Activated CD4-positive, alpha-beta T cell treated with anti-CD3 and anti-CD28 coated beads, Interleukin-2, amount 10 ng/mL, durations not matched to agents 24 days and 14 days (primary cell): ENCODE results near the gene CPED1. TPM values are rescaled to one million over a fixed set of nuclear protein-coding genes. Genes with fewer than 3 reads are reported as not detected.
"Not testable (repeated sequence)": the region's sequence is repeated elsewhere in the genome, so short reads cannot be mapped to it uniquely, and the experiment has no call there.

ENCODE experiments used
- DNase-seq: peaks from one replicate; pipeline ENCODE4 v3.0.0; 2022
- H3K27ac Mint-ChIP-seq: one replicate; pipeline ENCODE4 v1.8.0; 2022; ENCODE audit warnings: mild to moderate bottlenecking, mixed read lengths
- H3K27me3 Mint-ChIP-seq: one replicate; pipeline ENCODE4 v1.8.0; 2022; ENCODE audit warnings: mixed read lengths
- H3K36me3 Mint-ChIP-seq: one replicate; pipeline ENCODE4 v1.8.0; 2022; ENCODE audit warnings: low read depth, mild to moderate bottlenecking, mixed read lengths
- H3K4me1 Mint-ChIP-seq: one replicate; pipeline ENCODE4 v1.8.0; 2021; ENCODE audit warnings: mixed read lengths
- H3K4me3 Mint-ChIP-seq: one replicate; pipeline ENCODE4 v1.8.0; 2022; ENCODE audit warnings: mild to moderate bottlenecking, moderate library complexity, mixed read lengths
- H3K9me3 Mint-ChIP-seq: one replicate; pipeline ENCODE4 v1.8.0; 2021; ENCODE audit warnings: mixed read lengths
- intact Hi-C: fragments of 100-400 bp; cut with micrococcal nuclease; formaldehyde crosslinking; loops from one replicate; pipeline ENCODE4 v1.15.1; 2023
- total RNA-seq: library from RNA; stranded (reverse); gene quantifications from 2 replicates; pipeline ENCODE4 v1.2.3, GENCODE V29; 2022

CPED1 gene
- total RNA-seq, 1 donor from 2014 or later = not detected

- no peak for DNase-seq
- H3K36me3 Mint-ChIP-seq = no peaks in the 10 kb centered on the region
- H3K27me3 Mint-ChIP-seq = peaks cover 11% of the 10 kb centered on the region
- no peaks in the 10 kb centered on the region for H3K9me3 Mint-ChIP-seq
- H3K27ac Mint-ChIP-seq = no peak overlapping the region
- H3K4me3 Mint-ChIP-seq = no peak overlapping the region
- H3K4me1 Mint-ChIP-seq = no peaks in the 10 kb centered on the region
- intact Hi-C loops = no loop called here
These were observed 64.7 kb downstream of the CPED1 start for GRCh38 chr7:121053219-121053618.

- H3K9me3 Mint-ChIP-seq = no peaks in the 10 kb centered on the region
- intact Hi-C loops = no loop called here
- no peaks in the 10 kb centered on the region for H3K36me3 Mint-ChIP-seq
- H3K27ac Mint-ChIP-seq = no peak overlapping the region
- H3K27me3 Mint-ChIP-seq = peaks cover 11% of the 10 kb centered on the region
- no peak for DNase-seq
- H3K4me3 Mint-ChIP-seq = no peak overlapping the region
- H3K4me1 Mint-ChIP-seq = no peaks in the 10 kb centered on the region
These were observed 66.4 kb downstream of the CPED1 start for GRCh38 chr7:121054925-121055324.

GRCh38 chr7:121057878-121058277, 69.4 kb downstream of the CPED1 start:
- Mint-ChIP-seq H3K27me3 (peaks cover 13% of the 10 kb centered on the region), H3K36me3 (no peaks in the 10 kb centered on the region), H3K9me3 (no peaks in the 10 kb centered on the region), H3K27ac (no peak overlapping the region), H3K4me1 (no peaks in the 10 kb centered on the region), H3K4me3 (no peak overlapping the region)
- DNase-seq = no peak
- intact Hi-C loops = no loop called here

- no peak overlapping the region for H3K4me3 Mint-ChIP-seq
- H3K27ac Mint-ChIP-seq = no peak overlapping the region
- intact Hi-C loops = no loop called here
- H3K4me1 Mint-ChIP-seq = no peaks in the 10 kb centered on the region
- no peak for DNase-seq
- H3K9me3 Mint-ChIP-seq = no peaks in the 10 kb centered on the region
- no peaks in the 10 kb centered on the region for H3K36me3 Mint-ChIP-seq
- peaks cover 13% of the 10 kb centered on the region for H3K27me3 Mint-ChIP-seq
These were observed 70.5 kb downstream of the CPED1 start for GRCh38 chr7:121058975-121059374.

GRCh38 chr7:121059979-121060509, 71.5 kb downstream of the CPED1 start:
- H3K36me3 Mint-ChIP-seq, H3K27me3 Mint-ChIP-seq: not testable (repeated sequence)

GRCh38 chr7:121061677-121062582, 73.4 kb downstream of the CPED1 start:
- Mint-ChIP-seq H3K36me3 (no peaks in the 10 kb centered on the region), H3K9me3 (no peaks in the 10 kb centered on the region), H3K4me3 (no peak overlapping the region), H3K27ac (no peak overlapping the region), H3K27me3 (peaks cover 5% of the 10 kb centered on the region), H3K4me1 (no peaks in the 10 kb centered on the region)
- intact Hi-C loops = no loop called here
- DNase-seq = no peak

More at GRCh38 chr7:121059979-121060509, 71.5 kb downstream of the CPED1 start:
- H3K4me3 Mint-ChIP-seq, DNase-seq, H3K4me1 Mint-ChIP-seq, H3K27ac Mint-ChIP-seq, H3K9me3 Mint-ChIP-seq, intact Hi-C loops: not testable (repeated sequence)

- Mint-ChIP-seq H3K9me3 (no peaks in the 10 kb centered on the region), H3K4me1 (no peaks in the 10 kb centered on the region), H3K27me3 (peaks cover 5% of the 10 kb centered on the region), H3K27ac (no peak overlapping the region), H3K36me3 (no peaks in the 10 kb centered on the region), H3K4me3 (no peak overlapping the region)
- no peak for DNase-seq
- intact Hi-C loops = no loop called here
These were observed 74.3 kb downstream of the CPED1 start for GRCh38 chr7:121062671-121063279.

GRCh38 chr7:121067717-121068116, 79.2 kb downstream of the CPED1 start:
- intact Hi-C loops, H3K36me3 Mint-ChIP-seq, H3K4me3 Mint-ChIP-seq, H3K27ac Mint-ChIP-seq, DNase-seq, H3K4me1 Mint-ChIP-seq, H3K9me3 Mint-ChIP-seq: not testable (repeated sequence)
- H3K27me3 Mint-ChIP-seq = peaks cover 13% of the 10 kb centered on the region

GRCh38 chr7:121069346-121070100, 81.0 kb downstream of the CPED1 start:
- H3K36me3 Mint-ChIP-seq = no peaks in the 10 kb centered on the region

GRCh38 chr7:121071132-121071531, 82.6 kb downstream of the CPED1 start:
- DNase-seq = no peak
- no peaks in the 10 kb centered on the region for H3K36me3 Mint-ChIP-seq
- no peaks in the 10 kb centered on the region for H3K9me3 Mint-ChIP-seq
- peaks cover 8% of the 10 kb centered on the region for H3K27me3 Mint-ChIP-seq
- H3K4me3 Mint-ChIP-seq = no peak overlapping the region
- H3K4me1 Mint-ChIP-seq = no peaks in the 10 kb centered on the region
- no peak overlapping the region for H3K27ac Mint-ChIP-seq
- intact Hi-C loops = no loop called here

More at GRCh38 chr7:121069346-121070100, 81.0 kb downstream of the CPED1 start:
- peaks cover 8% of the 10 kb centered on the region for H3K27me3 Mint-ChIP-seq
- intact Hi-C loops = no loop called here
- no peak overlapping the region for H3K4me3 Mint-ChIP-seq
- no peaks in the 10 kb centered on the region for H3K9me3 Mint-ChIP-seq
- no peaks in the 10 kb centered on the region for H3K4me1 Mint-ChIP-seq
- H3K27ac Mint-ChIP-seq = no peak overlapping the region
- DNase-seq = no peak

- Mint-ChIP-seq H3K4me3 (no peak overlapping the region), H3K4me1 (no peaks in the 10 kb centered on the region), H3K27me3 (peaks cover 12% of the 10 kb centered on the region), H3K9me3 (no peaks in the 10 kb centered on the region), H3K27ac (no peak overlapping the region), H3K36me3 (no peaks in the 10 kb centered on the region)
- DNase-seq = no peak
- intact Hi-C loops = no loop called here
These were observed 83.2 kb downstream of the CPED1 start for GRCh38 chr7:121071662-121072061.

GRCh38 chr7:121072826-121073225, 84.3 kb downstream of the CPED1 start:
- no peak overlapping the region for H3K4me3 Mint-ChIP-seq
- H3K27ac Mint-ChIP-seq = no peak overlapping the region
- intact Hi-C loops = no loop called here
- H3K27me3 Mint-ChIP-seq = peaks cover 13% of the 10 kb centered on the region
- H3K4me1 Mint-ChIP-seq = no peaks in the 10 kb centered on the region
- no peaks in the 10 kb centered on the region for H3K36me3 Mint-ChIP-seq
- no peaks in the 10 kb centered on the region for H3K9me3 Mint-ChIP-seq
- DNase-seq = no peak

- no peaks in the 10 kb centered on the region for H3K36me3 Mint-ChIP-seq
- DNase-seq = no peak
- H3K27me3 Mint-ChIP-seq = peaks cover 15% of the 10 kb centered on the region
- no peaks in the 10 kb centered on the region for H3K9me3 Mint-ChIP-seq
- H3K4me1 Mint-ChIP-seq = no peaks in the 10 kb centered on the region
- H3K4me3 Mint-ChIP-seq = no peak overlapping the region
- no peak overlapping the region for H3K27ac Mint-ChIP-seq
- intact Hi-C loops = no loop called here
These were observed 85.1 kb downstream of the CPED1 start for GRCh38 chr7:121073463-121074099.
